ENCODE results near the gene SHLD1. TPM values are rescaled to one million over a fixed set of nuclear protein-coding genes. Genes with fewer than 3 reads are reported as not detected.

The SHLD1 gene
- total RNA-seq, 1 donor from 2014 or later = 3.5 TPM

DNA sequence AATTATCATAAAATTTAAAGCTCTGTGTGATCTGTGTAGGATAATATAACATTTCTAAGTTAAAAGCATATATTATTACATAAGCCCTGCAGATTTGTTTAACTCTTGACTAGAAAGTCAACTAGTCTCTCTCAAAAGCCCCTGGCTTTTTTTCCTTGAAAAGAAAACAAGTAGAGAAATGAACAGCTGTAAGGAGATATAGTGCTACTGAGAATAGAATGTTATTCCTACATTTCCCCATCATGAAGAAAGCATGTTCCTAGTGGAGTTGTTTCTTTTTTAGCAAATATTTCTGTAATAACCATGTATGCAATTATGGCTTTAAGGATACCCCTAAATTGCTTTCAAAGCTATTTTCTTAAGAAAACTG, 37.6 kb downstream of the SHLD1 start:
- no peak overlapping the region for H2AFZ ChIP-seq (ENCODE audit: low read depth, low read length)
- no peaks in the 10 kb centered on the region for H3K27me3 Mint-ChIP-seq (ENCODE audit: low read depth, unreplicated experiment)
- no peaks in the 10 kb centered on the region for H3K9me3 Mint-ChIP-seq (ENCODE audit: unreplicated experiment)
- DNase-seq (ENCODE audit: low read depth) (no peak), FAIRE-seq (no peak)
- H3K4me2 ChIP-seq (ENCODE audit: low read length) = no peak overlapping the region
- no peaks in the 10 kb centered on the region for H3K36me3 ChIP-seq (ENCODE audit: insufficient read depth, low read length)
- H3K79me2 ChIP-seq (ENCODE audit: insufficient read depth, low read length) = no peaks in the 10 kb centered on the region
- H4K20me1 ChIP-seq (ENCODE audit: insufficient read depth, low read length) = no peaks in the 10 kb centered on the region
- H3K4me1 ChIP-seq (ENCODE audit: insufficient read depth, low read length) = peaks cover 10% of the 10 kb centered on the region
- TF ChIP-seq, protein P1, sequence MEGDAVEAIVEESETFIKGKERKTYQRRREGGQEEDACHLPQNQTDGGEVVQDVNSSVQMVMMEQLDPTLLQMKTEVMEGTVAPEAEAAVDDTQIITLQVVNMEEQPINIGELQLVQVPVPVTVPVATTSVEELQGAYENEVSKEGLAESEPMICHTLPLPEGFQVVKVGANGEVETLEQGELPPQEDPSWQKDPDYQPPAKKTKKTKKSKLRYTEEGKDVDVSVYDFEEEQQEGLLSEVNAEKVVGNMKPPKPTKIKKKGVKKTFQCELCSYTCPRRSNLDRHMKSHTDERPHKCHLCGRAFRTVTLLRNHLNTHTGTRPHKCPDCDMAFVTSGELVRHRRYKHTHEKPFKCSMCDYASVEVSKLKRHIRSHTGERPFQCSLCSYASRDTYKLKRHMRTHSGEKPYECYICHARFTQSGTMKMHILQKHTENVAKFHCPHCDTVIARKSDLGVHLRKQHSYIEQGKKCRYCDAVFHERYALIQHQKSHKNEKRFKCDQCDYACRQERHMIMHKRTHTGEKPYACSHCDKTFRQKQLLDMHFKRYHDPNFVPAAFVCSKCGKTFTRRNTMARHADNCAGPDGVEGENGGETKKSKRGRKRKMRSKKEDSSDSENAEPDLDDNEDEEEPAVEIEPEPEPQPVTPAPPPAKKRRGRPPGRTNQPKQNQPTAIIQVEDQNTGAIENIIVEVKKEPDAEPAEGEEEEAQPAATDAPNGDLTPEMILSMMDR (IDR thresholded peaks at IDR 0.05; ENCODE audit: insufficient read depth, low read depth, low read length) = no peak
- no peak for TF ChIP-seq EZH2 (IDR thresholded peaks at IDR 0.05; ENCODE audit: insufficient read depth, low read length)
- no peaks in the 10 kb centered on the region for H3K4me1 Mint-ChIP-seq (ENCODE audit: low read depth, unreplicated experiment)
- H3K36me3 Mint-ChIP-seq (ENCODE audit: low read depth, unreplicated experiment) = peaks cover 2% of the 10 kb centered on the region
- no peak overlapping the region for H3K27ac ChIP-seq (ENCODE audit: low read depth, low read length)
- H3K4me3 Mint-ChIP-seq (ENCODE audit: unreplicated experiment) = no peak overlapping the region
- H3K4me3 ChIP-seq (ENCODE audit: insufficient read depth, low read depth, low read length) = no peak overlapping the region
- no peaks in the 10 kb centered on the region for H3K27me3 ChIP-seq (ENCODE audit: insufficient read depth, low read length)
- no peak overlapping the region for H3K9ac ChIP-seq (ENCODE audit: low read length)
- H3K27ac Mint-ChIP-seq (ENCODE audit: unreplicated experiment) = no peak overlapping the region
- H3K9me3 ChIP-seq (ENCODE audit: insufficient read depth, low read depth, low read length) = no peaks in the 10 kb centered on the region

DNA sequence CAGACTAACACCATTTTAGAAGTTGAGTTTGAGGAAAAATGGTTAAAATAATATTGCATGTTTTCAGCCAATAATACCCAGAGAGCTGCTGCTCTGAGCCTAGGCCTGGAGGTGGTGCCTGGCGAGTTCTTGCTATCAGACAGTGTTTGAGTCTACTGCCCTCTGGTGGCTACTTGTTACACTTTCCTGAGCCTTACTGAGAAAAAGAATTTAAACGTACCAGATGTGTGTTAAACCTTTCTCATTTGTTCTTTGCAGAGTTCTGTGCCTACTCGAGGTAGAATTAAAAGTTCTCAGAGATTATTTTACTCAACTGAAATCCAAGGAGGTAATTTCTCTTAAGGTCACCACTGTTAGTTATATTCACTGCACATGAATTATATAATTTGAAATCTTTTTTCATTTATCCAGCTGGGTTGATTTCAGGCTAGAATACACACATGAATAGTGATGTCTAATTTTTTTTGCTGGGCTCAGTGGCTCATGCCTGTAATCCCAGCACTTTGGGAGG, 38.2 kb downstream of the SHLD1 start:
- DNase-seq (ENCODE audit: low read depth) = peak; percentile 71
- Histone ChIP-seq H3K36me3 (ENCODE audit: insufficient read depth, low read length) (no peaks in the 10 kb centered on the region), H3K27ac (ENCODE audit: low read depth, low read length) (no peak overlapping the region), H3K9me3 (ENCODE audit: insufficient read depth, low read depth, low read length) (no peaks in the 10 kb centered on the region), H3K4me2 (ENCODE audit: low read length) (no peak overlapping the region), H3K4me3 (ENCODE audit: insufficient read depth, low read depth, low read length) (no peak overlapping the region), H3K27me3 (ENCODE audit: insufficient read depth, low read length) (no peaks in the 10 kb centered on the region), H3K4me1 (ENCODE audit: insufficient read depth, low read length) (peaks cover 10% of the 10 kb centered on the region), H3K79me2 (ENCODE audit: insufficient read depth, low read length) (no peaks in the 10 kb centered on the region), H2AFZ (ENCODE audit: low read depth, low read length) (no peak overlapping the region), H3K9ac (ENCODE audit: low read length) (no peak overlapping the region), H4K20me1 (ENCODE audit: insufficient read depth, low read length) (no peaks in the 10 kb centered on the region)
- no peaks in the 10 kb centered on the region for H3K36me3 Mint-ChIP-seq (ENCODE audit: low read depth, unreplicated experiment)
- no peaks in the 10 kb centered on the region for H3K9me3 Mint-ChIP-seq (ENCODE audit: unreplicated experiment)
- H3K27ac Mint-ChIP-seq (ENCODE audit: unreplicated experiment) = no peak overlapping the region
- H3K4me1 Mint-ChIP-seq (ENCODE audit: low read depth, unreplicated experiment) = no peaks in the 10 kb centered on the region
- no peak overlapping the region for H3K4me3 Mint-ChIP-seq (ENCODE audit: unreplicated experiment)
- FAIRE-seq = peak; percentile 72
- TF ChIP-seq EZH2 (IDR thresholded peaks at IDR 0.05; ENCODE audit: insufficient read depth, low read length) = no peak
- TF ChIP-seq, protein P1 (IDR thresholded peaks at IDR 0.05; ENCODE audit: insufficient read depth, low read depth, low read length) = peak; percentile 87
- H3K27me3 Mint-ChIP-seq (ENCODE audit: low read depth, unreplicated experiment) = no peaks in the 10 kb centered on the region

DNA sequence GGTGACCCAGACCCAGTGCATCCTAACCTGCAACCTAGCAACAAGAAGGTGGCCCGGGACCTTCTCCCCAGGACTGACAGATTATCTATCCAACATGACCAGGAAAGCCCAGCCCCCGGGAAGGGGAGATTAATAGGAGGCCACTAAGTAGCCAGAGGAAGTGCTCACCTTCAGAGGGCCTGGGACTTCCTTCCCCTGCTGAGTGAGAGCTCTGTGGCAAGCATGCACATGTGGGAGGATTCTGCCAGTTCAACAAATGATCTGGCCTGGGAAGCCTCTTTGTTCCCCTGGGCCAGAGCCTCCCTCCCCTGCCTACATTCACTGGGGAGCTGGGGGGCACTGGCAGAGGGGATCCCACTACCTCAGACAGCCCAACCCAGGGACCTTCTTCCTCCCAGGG, 39.6 kb downstream of the SHLD1 start:
- H3K9ac ChIP-seq (ENCODE audit: low read length) = no peak overlapping the region
- no peaks in the 10 kb centered on the region for H3K36me3 ChIP-seq (ENCODE audit: insufficient read depth, low read length)
- no peaks in the 10 kb centered on the region for H4K20me1 ChIP-seq (ENCODE audit: insufficient read depth, low read length)
- no peaks in the 10 kb centered on the region for H3K27me3 ChIP-seq (ENCODE audit: insufficient read depth, low read length)
- no peak for DNase-seq (ENCODE audit: low read depth)
- H3K4me1 Mint-ChIP-seq (ENCODE audit: low read depth, unreplicated experiment) = no peaks in the 10 kb centered on the region
- H3K79me2 ChIP-seq (ENCODE audit: insufficient read depth, low read length) = no peaks in the 10 kb centered on the region
- H3K4me3 ChIP-seq (ENCODE audit: insufficient read depth, low read depth, low read length) = no peak overlapping the region
- no peaks in the 10 kb centered on the region for H3K9me3 Mint-ChIP-seq (ENCODE audit: unreplicated experiment)
- H3K27me3 Mint-ChIP-seq (ENCODE audit: low read depth, unreplicated experiment) = no peaks in the 10 kb centered on the region
- peaks cover 10% of the 10 kb centered on the region for H3K4me1 ChIP-seq (ENCODE audit: insufficient read depth, low read length)
- H3K4me3 Mint-ChIP-seq (ENCODE audit: unreplicated experiment) = no peak overlapping the region
- FAIRE-seq = no peak
- H3K27ac Mint-ChIP-seq (ENCODE audit: unreplicated experiment) = no peak overlapping the region
- H2AFZ ChIP-seq (ENCODE audit: low read depth, low read length) = no peak overlapping the region
- no peak overlapping the region for H3K4me2 ChIP-seq (ENCODE audit: low read length)
- H3K9me3 ChIP-seq (ENCODE audit: insufficient read depth, low read depth, low read length) = no peaks in the 10 kb centered on the region
- no peak overlapping the region for H3K27ac ChIP-seq (ENCODE audit: low read depth, low read length)
- H3K36me3 Mint-ChIP-seq (ENCODE audit: low read depth, unreplicated experiment) = no peaks in the 10 kb centered on the region
- TF ChIP-seq, protein P1 (IDR thresholded peaks at IDR 0.05; ENCODE audit: insufficient read depth, low read depth, low read length) = no peak
- TF ChIP-seq EZH2 (IDR thresholded peaks at IDR 0.05; ENCODE audit: insufficient read depth, low read length) = no peak
